Esophagus muscularis mucosa (tissue), 3 donors: Measurements from ENCODE around the gene JAK3.

ENCODE experiments used
- POLR2A ChIP-seq: fragments of 450-650 bp; IDR thresholded peaks from one replicate; pipeline ENCODE4 v1.6.1; 2017; ENCODE audit warnings: antibody characterized with exemption, moderate library complexity, mild to moderate bottlenecking, low read depth
- TF ChIP-seq, protein P1 (sequence below), 3 experiments: fragments of 200-600 bp in 2 of 3; fragments of 450-650 bp in 1 of 3; sonication (generic) in 2 of 3; IDR thresholded peaks; one replicate each; pipeline ENCODE4 v1.5.1; 2017 to 2019; ENCODE audit warnings: antibody characterized with exemption in 3 of 3, mild to moderate bottlenecking in 2 of 3, moderate library complexity in 1 of 3

DNA sequence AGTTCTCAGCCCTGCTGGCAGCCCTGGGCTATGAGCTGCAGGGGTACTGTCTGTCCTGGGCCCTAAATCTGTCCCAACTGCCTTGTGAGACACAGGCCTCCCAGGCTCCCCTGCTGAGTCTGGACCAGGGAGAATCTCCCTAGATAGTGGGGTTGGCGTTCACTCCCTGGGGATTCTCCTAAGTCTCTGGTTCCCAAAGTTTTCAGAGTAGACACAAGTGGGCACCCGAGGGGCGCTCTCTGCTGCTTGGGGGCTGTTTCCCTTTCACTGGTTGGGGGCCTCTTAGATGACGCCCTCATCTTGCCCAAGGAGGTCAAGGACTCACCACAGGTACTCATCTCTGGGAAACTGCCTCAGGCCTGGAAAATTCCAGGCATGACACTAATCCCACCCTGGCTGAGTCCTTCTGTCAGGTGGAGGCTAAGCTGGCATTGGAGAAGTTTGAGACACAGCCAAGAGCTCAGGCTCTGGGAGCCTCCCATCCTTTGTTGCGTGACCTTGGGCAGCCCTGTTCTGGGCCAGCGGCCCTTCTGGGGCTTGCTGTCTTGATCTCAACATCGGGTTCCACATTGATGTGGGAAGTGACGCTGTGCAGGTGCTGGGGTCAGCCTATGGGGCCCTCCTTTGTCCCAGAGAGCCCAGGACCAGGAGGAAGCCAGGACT lies 15.9 kb upstream of the JAK3 start:
- no peak for TF ChIP-seq POLR2A
- TF ChIP-seq, protein P1, sequence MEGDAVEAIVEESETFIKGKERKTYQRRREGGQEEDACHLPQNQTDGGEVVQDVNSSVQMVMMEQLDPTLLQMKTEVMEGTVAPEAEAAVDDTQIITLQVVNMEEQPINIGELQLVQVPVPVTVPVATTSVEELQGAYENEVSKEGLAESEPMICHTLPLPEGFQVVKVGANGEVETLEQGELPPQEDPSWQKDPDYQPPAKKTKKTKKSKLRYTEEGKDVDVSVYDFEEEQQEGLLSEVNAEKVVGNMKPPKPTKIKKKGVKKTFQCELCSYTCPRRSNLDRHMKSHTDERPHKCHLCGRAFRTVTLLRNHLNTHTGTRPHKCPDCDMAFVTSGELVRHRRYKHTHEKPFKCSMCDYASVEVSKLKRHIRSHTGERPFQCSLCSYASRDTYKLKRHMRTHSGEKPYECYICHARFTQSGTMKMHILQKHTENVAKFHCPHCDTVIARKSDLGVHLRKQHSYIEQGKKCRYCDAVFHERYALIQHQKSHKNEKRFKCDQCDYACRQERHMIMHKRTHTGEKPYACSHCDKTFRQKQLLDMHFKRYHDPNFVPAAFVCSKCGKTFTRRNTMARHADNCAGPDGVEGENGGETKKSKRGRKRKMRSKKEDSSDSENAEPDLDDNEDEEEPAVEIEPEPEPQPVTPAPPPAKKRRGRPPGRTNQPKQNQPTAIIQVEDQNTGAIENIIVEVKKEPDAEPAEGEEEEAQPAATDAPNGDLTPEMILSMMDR (IDR thresholded peaks at IDR 0.05) = no peak
